Measurements from ENCODE around the gene TOM1L2.

Gene TOM1L2

DNA sequence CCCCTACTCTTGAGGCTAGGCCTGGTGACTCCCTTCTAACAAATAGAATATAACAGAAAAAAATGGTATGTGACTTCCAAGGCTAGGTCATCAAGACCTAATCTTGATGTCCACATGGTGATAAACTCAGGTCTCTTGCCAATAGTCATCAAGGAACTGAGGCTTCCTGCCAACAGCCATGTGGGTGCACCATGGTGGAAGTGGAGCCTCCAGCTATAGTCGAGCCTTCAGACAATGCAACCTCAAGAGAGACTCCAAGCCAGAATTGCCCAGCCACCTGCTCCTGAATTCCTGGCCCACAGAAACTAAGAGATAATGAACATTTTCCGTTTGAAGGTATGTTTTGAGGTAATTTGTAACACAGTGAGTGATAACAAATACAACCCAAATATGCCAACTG, 79.5 kb downstream of the TOM1L2 start:
- no peak for DNase-seq

- DNase-seq = no peak
Observed at GRCh38 chr17:17892009-17892408, 80.2 kb downstream of the TOM1L2 start.

DNA sequence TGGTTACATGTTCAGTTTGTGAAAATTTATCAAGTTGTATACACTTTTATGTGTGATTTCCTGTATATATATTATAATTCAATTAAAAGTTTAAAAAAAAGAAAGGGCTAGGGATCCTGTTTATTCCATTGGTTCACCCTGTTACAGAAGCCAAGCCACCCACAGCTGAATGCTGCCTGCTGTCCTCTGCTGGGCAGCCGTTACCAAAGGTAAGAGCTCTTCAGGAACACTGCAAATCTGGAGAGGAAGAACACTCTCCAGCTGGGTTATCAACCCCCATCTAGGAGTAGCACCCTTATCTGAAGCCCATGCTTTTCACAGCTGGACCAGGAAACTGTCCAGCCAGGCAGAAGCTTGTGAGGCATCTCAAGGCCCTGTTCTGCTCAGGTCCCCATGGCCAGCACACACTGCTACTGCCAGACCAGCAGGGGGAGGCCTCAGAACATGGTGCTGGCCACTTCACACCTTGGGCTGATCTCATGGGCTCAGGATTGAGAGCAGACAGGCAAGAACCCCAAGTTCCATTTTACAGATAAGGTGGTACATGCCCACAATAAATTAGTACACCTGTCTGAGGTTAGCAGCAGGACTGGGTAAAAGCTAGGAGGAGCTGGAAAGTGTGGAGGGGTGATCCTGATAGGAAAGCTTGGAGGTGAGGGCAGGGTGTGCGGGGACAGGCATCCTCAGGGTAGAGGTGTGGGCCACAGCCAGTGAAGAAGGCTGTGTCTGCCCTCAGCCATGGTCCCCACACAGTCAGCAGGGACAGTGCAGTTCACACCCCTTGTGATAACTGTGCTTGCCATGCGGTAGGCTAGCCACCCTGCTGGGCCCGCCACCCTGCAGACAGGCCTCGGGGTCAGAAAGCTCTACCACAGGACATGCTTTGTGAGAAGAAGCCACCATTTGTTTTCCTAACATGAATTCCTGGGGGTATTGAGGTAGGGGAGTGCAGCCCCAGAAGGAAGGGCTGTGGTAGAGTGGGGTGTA, 81.1 kb downstream of the TOM1L2 start:
- DNase-seq = peak; percentile 67

DNA sequence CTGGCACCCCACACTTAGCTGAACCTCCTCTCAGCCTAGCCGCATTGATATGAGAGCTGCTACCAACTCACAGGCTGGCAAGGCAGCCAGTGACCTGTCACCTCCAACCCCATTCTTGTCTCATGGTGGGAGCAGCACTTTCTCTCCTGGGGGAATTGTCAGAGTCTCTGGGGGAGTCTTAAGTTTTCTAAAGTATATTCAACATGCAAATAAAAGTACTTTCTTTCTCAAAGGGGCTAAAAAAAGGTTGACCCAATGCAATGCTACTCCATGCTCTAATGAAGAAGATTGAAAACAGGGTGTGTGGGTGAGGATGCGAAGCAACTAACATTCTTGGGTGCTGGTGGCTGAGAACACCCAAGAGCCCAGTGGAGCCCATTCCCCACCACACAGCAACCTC, 82.3 kb downstream of the TOM1L2 start:
- no peak for DNase-seq

- no peak for DNase-seq
Observed at GRCh38 chr17:17888821-17889220, 83.4 kb downstream of the TOM1L2 start.

GRCh38 chr17:17888371-17888770, 83.8 kb downstream of the TOM1L2 start:
- no peak for DNase-seq

DNA sequence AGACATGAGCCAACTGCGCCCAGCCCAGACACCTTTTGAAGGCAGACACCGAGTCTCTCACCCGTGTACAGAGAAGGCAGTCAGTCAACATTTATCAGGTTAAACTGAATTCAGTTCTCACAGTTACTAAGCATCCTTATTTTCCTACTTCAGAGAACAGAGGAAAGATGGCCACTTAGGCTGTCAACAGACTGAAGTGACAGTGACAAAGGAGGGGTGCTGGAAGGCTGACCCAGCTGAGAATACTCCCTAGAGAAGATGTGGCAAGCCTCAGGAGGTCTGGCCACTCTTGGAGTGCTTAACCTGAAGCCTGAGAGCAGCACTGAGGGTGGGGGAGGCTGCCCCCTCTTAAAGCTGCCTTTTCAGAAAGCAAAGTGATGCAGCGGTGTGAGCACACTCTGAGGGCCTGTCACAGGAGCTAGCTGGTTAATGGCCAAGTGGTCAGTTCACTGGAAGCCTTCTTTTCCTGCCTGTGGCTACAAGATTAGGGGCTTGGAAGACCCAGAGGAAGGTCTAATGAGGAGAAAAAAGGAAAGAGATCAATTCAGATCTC, 84.4 kb downstream of the TOM1L2 start:
- DNase-seq = no peak

- DNase-seq = no peak
Observed at GRCh38 chr17:17886726-17887125, 85.5 kb downstream of the TOM1L2 start.

DNA sequence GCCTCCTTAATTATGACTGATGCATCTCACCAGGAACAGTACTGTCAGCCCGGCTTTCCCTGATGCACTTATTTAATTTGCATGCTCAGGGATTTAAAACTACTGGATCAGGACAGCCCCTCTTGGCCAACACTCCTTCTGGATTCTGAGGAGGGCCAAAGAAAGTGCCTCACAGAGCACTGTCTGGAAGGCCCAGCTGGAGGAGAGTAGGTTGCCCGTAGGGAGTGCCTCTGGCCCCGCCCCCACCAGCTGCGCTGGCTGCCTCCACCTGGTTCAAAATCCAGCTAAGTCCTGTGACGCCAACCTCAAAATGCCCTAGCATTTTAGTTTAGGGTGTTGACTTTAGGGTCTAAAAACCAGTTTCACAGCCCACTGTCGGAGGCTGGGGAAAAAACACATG, 86.0 kb downstream of the TOM1L2 start:
- no peak for DNase-seq

- DNase-seq = no peak
Observed at GRCh38 chr17:17884391-17885357, 87.5 kb downstream of the TOM1L2 start.

DNA sequence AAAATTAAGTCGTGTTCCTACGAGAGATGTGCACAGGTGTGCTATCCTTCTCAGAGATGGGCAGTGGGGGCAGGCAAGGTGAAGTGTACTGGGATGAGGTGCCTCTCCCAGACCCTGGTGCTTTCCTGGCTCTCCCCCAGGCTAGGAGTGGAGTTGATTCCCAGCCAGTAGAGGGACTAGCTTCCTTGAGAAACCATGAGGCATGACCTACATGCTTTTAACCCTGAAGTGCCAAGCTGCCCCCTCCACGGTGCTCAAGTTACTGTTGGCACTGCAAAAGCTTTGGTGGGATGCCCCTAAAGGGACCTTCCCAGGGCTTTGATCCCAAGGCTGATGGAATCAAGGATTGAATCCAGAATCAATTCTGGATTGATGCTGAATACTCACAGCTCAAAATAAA, 88.4 kb downstream of the TOM1L2 start:
- DNase-seq = no peak

GRCh38 chr17:17882082-17882581, 90.1 kb downstream of the TOM1L2 start:
- DNase-seq = no peak

GRCh38 chr17:17880577-17881196, 91.5 kb downstream of the TOM1L2 start:
- DNase-seq = no peak

DNA sequence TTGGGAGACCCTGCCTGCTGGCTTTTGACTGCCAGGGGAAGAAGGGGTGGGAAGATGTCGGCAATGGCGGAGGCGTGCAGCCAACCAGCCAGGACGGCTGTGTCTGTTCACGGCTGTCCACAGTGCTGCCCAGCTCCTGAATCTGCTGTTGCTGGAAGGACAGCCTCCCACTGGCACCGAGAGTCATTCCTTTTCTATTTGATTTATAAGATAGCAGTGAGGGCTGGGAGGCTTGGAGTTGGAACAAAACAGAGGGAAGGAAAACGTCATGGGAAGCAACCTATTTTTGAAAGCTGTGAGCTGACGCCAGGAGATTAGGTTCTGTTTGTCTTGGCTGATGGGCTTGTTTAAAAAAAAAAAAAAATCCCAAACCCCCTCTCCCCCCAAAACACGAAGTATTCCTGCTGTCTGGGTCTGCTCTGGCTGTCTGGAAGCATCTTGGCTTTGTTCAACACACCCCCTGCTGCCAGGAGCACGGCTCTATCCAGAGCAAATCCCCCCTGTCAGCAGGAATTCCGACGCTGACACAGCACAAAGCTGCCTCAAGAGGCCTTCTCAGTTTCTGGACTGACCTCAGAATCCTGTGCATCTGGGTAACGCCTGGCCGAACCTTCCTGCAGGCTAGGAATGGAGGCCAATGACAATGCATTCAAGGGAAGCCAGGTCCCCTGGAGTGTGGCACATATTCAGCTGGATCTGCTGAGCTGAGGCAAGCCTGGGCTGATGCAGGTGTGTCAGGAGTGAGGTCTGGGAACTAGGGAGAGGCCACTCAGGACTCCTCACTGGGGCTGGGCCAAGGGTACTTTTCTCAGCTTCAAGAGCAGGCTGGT, 94.5 kb downstream of the TOM1L2 start:
- no peak for DNase-seq

DNA sequence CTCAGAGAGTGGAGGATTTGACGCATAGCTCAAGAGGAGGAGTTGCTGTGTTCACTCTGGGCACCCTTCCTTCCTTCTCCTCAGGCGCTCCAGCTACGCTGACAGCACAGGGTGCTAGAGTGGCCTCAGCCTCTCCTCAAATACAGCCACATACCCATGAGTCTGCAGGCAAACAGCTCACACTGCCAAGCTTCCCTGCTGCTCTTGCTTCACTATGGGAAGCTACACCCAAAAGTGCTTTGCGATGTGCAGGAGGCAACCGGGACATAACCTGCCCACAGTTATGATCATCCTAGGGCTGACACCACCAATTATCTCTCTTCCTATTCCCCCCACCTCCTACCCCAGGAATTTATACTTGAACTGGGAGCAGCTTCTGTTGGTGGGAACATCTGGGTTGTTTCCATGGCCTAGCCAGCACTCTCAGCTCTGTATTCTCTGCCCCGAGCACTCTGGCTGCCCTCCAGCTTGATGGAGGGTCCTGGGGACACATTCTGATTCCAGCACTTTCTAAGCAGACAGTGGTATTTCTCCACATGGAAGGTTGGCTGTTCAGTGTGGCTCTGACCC, 95.2 kb downstream of the TOM1L2 start:
- DNase-seq = no peak

GRCh38 chr17:17874478-17874877, 97.7 kb downstream of the TOM1L2 start:
- DNase-seq = no peak

DNA sequence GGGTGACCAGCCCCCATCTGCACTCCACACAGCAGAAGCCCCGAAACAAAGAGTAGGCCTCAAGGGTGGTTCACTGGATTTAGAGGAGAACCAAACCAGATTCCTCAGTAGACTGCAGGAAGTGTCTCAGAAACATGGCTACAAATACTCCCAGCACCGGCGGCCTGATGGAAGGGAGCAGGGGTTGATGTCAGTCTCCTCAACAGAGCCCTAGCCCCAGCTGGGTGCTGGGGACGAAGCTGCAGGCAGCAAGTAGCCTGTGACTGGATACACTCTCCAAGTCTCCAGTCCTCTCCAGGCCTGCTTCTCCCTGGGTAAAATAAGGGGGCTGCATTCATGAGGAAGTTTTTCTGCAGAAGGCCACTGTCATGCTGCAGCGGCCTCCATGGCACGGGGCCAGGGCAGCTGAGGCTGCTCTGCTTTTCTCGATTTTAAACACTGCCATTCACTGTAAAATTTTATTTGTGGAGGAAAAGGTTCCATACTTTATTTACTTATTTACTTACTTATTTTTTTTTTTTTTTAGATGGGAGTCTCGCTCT, 98.7 kb downstream of the TOM1L2 start:
- no peak for DNase-seq

DNA sequence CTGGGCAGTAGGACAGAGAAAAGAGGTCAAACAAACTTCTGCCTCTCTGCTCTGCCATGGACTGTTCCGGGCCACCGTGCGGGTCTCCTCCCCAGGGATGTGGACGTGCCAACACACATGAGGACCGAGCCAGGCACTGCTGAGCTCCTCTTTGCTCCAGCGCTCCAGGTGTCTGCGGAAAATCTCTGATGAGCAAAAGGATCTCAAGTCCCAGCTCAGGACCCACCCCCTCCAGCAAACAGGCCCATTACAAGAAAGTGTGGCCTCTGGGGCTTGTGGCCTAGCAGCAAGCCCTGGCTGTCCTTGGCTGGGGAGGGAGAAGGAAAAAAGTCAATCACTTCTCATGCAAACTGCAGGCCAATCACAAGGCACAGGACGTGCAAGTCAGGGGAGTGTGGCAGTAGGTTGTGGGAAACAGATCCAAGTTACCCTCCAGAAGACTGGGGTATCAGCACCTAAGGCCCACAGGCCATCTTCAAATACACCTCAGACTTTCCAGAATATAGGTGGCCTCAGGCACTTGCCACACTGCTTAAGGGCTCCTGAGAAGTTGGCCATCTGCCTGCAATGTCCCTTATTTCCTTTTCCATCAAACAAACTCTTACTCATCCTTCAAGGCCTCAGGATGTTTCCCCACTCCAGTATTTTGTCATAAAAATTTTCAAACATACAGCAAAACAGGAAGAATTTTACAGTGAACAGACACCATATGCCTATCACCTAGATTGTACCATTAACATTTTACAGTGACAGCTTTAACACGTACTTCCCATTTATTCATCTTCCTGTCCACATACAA, 99.5 kb downstream of the TOM1L2 start:
- no peak for DNase-seq

DNA sequence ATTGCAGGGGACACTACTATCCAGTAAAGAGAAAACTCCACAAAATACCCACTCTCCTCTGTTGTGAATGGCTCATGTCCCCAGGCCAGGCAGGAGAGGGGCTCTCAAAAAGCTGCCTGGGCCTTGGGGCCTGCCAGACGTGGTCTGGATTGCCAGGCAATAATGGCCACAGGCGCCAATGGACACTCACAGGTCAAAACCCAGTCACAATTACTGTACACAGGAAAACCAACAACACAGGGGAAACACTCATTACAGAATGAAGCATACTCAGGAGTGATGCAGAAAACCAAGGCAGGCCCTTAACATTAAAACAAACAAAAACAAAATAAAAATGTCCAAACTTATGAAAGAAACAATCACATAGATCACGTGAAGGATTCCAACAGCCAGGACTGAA, 100.3 kb downstream of the TOM1L2 start:
- no peak for DNase-seq

DNA sequence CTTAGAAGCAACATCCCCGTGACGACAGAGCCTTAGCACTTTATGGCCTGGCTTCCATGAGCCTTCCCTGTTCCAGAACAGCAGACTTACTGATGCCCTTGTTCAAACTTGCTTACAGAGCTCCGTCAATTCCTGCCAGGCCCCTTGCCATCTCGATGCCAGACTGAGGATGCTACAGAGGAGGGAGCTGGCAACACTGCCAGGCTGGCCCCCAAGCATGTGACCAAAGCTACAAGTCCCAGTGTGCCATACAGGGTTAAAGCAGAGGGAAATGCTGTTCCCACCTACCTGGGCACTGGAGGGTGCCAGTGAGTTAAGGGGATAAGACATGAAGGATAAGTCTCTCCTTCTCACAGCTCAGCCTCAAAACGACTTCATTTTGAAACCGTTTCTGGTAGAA, 102.0 kb downstream of the TOM1L2 start:
- no peak for DNase-seq

All from activated CD8-positive, alpha-beta memory T cell treated with anti-CD3 and anti-CD28 coated beads for 24 hours (primary cell).